Measurements from ENCODE around the gene SNTG2.
"Not testable (repeated sequence)": the region's sequence is repeated elsewhere in the genome, so short reads cannot be mapped to it uniquely, and the experiment has no call there.

Gene SNTG2

GRCh38 chr2:1341404-1342120 lies 390.9 kb downstream of the SNTG2 start:
- no peak for DNase-seq

DNA sequence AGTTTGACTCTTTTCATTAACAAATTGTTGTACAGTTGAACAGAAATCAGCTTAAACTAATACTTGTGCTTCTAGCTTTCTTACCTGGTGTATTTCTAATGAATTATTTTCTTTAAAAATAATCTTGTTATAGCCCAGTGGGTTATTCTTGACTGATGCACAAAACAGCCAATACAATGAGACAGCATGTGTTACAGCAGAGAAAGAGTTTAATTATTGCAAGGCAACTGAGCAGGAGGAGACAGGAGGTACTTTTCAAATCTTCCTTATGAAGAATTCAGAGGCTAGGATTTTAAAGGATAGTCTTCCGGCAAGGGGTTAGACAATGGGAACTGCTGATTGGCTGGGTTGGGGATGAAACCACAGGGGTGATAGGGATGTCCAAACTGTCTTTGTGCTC lies 398.1 kb downstream of the SNTG2 start:
- DNase-seq = no peak

DNA sequence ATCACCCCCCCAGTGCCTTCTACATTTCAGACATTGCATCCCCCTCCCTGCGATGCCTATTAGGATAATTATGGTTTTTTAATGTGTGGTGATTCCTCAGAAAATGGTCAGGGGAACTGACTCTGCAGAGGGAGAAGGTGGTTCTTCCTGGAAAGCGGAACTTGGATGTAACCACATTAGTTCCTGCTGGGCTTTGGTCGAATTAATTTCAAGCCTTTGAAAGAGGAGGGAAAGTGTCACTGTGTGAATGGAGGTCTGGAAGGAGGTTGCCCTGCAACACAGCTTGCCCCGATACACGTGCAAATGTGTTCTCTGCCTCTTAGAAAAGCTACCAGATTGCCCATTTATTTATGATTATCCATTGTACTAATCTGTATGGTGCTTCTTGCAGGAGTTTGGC lies 399.5 kb downstream of the SNTG2 start:
- no peak for DNase-seq

DNA sequence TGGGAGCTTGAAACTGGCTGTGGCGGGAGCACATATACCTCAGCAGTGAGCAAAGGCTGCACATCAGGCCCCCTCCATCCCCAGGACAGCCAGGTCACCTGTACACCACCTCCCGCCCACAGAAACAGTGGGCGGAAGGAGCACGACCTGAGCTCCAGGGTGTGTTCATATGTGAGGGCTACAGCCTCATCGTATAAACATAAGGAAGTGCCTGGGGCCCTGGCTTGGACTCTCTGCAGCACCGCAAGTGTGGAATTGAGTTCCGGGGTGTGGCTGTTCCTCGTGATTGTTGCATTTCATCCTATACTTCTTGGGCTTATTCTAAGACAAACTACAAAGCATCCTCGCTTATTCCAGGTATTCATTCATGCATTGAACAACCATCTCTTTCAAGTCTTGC lies 402.5 kb downstream of the SNTG2 start:
- DNase-seq = no peak

- DNase-seq = no peak
These were observed 402.9 kb downstream of the SNTG2 start for GRCh38 chr2:1353543-1353942.

DNA sequence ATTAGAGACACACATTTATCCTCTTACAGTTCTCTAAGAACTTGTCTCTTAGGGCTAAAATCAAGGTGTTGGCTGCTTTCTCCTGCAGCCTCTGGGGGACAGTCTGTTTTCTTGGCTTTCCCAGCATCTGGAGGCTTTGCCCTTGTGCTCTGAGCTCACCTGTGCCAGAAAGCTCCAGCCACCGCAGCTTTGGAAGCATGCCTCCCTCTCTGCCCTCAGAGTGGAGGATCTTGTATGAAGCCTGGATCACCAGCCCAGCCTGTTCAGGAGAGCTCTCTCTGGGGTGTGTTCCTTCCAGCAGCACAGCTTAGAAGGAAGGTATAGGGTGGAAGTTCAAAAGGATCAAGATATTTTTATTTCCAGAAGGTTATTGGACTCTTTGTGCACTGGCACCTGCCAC lies 409.5 kb downstream of the SNTG2 start:
- DNase-seq = no peak

DNA sequence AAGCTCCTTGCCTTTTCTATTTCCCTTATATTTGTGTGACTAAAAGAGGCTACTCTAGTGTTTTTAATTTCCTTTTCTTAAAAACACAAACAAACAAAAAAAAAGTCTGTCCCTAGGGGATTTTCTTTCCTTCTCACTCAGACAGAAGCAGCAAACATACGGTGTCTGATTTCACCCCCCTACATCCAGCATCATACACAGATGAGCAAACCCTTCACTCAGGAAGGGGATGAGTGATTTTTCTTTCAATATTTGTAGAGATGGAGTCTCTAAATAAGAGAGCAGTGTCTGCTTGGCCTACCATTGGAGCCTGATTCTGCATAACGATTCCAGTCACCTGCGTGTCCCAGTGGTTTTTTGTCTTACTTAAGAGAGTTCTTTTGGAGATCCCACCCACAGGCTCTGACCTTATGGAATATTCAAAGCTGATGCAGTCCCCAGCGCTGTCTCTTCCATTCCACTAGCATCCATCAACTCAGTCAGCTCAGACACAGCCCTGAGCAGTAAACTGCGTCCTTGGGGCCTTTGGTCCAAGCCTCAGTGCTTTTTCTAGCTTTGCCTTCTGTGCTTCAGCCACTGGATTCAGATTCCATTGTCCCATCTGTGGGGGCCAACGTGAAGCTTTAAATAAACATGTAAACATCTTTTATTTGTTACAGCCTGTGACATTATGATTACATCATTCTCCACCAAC lies 410.1 kb downstream of the SNTG2 start:
- no peak for DNase-seq

- no peak for DNase-seq
These were observed 412.7 kb downstream of the SNTG2 start for GRCh38 chr2:1363367-1363766.

- no peak for DNase-seq
These were observed 416.0 kb downstream of the SNTG2 start for GRCh38 chr2:1366546-1367134.

DNA sequence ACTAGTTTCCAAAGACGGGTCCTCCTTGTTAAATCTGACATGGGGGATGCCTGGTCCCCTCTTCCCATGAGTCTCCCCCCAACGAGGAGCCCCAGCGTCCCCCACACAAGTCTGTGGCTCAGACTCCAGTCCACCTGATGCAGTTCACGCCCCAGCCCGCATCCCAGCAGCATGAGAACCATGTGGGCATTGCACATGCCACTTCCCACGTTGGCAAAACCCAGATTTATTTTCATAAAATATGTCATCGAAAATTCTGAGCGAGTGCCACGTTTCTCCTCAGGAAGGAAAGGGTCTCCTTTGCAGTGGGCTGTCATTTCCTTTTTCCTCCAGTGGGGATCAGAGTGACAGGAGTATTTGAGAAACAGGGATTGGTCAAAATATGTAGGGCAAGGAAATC lies 417.0 kb downstream of the SNTG2 start:
- no peak for DNase-seq

- DNase-seq = no peak
These were observed 419.3 kb downstream of the SNTG2 start for GRCh38 chr2:1369905-1370304.

DNA sequence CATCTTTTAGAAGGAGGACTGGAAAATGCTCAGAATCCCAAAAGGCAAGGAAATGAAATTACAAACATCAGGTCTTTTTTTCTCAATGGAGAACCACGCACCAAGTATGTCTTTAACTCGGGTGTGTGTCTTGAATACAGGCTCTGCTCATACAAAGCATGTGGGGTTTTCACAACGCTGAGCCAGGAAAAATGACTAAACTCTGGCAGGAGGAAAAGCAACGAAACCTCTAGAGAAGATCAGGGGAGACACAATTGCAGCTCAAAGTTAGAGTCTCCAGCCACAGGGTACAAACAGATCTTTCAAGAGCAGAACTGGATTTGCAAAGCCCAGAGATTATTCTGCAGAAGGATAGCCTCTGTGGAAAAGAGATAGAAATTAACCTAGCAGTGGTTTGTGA lies 419.8 kb downstream of the SNTG2 start:
- DNase-seq = no peak

GRCh38 chr2:1371082-1371481 lies 420.4 kb downstream of the SNTG2 start:
- no peak for DNase-seq

DNA sequence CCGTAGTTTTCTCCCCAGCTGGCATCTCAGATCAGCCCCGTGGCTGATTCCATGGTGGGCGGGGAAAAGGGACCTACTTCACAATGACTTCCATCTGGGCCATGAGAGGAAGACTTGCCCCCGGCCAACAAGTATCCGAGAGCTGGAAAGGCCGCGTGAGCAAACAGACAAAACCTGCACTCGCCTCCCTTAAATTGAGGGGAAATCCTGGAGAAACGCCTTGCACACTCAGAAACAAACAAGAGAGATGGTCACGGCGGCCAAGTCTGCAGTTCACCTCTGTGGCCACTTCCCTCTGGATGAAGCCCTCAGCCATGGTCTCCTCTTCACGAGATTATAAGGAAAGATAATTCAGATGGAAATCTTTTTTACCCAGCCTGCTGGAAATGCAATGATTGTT lies 423.2 kb downstream of the SNTG2 start:
- no peak for DNase-seq

- no peak for DNase-seq
These were observed 423.6 kb downstream of the SNTG2 start for GRCh38 chr2:1374287-1374686.

- no peak for DNase-seq
These were observed 425.1 kb downstream of the SNTG2 start for GRCh38 chr2:1375794-1376193.

GRCh38 chr2:1377473-1377872 lies 426.8 kb downstream of the SNTG2 start:
- no peak for DNase-seq

DNA sequence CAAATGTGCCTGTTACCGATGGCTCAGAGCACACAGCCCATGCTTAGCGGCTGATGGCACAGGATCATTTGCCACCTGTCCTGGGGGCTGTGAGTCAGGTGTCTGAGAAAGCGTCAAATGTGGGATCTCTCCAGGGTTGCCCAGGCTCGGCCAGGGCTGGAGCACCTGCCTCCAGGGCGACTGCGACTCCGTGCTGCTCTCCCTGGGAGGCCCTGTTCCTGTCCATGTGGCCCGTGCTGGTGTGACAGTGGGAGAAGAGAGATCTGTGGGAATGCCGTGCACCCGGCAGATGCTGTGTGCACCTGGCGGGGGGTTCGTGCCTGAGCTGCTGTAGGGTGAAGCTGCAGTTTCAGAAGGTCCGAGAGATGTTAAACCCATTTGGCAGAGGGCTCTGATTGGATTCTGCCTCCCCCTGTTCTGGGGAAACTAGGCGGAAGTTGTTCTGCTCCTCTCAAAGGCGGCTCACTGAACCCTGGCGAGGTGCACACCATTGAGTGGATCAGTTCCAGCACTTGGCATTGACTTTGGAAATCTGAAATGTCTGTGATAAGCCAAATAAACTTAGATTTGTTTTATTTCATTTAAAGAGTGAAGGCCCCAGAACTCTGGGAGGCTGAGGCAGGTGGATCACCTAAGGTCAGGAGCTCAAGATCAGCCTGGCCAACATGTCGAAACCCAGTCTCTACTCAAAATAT lies 428.0 kb downstream of the SNTG2 start:
- DNase-seq = no peak

DNA sequence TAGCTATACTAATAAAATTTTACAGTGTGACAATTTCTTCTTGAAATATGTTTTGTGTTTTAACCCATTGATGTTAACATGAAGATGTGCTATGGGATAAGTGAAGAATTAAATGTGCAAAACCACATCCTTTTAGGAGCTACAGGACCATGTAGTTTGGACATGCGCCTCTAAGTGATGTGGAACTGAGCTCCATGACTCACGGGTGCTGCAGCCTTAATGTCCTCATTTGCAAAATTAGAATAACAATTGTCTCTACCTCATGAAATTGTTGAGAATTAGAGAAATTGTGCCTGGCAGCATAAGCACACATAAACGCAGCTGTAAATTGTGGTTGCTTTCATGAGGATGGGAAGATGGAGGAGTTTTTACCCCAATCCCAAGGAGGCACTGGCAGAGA lies 431.0 kb downstream of the SNTG2 start:
- DNase-seq = no peak

GRCh38 chr2:1387954-1388725 lies 437.5 kb downstream of the SNTG2 start:
- DNase-seq = not testable (repeated sequence)

- DNase-seq = not testable (repeated sequence)
These were observed 439.5 kb downstream of the SNTG2 start for GRCh38 chr2:1390118-1390517.

GRCh38 chr2:1393321-1393720 lies 442.7 kb downstream of the SNTG2 start:
- DNase-seq = no peak

All from NCI-H1694 (cell line).